GM23248 (cell line): ENCODE results near the gene OR51E2.

ENCODE experiments used
- EZH2 ChIP-seq: fragments of 200-600 bp; sonication (generic); IDR thresholded peaks from 2 replicates; pipeline ENCODE4 v1.6.1; 2018; ENCODE audit warnings: antibody characterized with exemption, mild to moderate bottlenecking; ENCODE audit not compliant: insufficient read depth, poor library complexity, severe bottlenecking
- EZH2phosphoT487 ChIP-seq: fragments of 200-600 bp; sonication (generic); IDR thresholded peaks from 2 replicates; pipeline ENCODE4 v1.6.1; 2018; ENCODE audit warnings: antibody characterized with exemption, moderate library complexity, mild to moderate bottlenecking, low read depth; ENCODE audit not compliant: insufficient read depth

GRCh38 chr11:4680341-4680740, 17.3 kb downstream of the OR51E2 start:
- TF ChIP-seq EZH2 (no peak), EZH2phosphoT487 (no peak)
